Naive B cell (primary cell): ENCODE results near the gene DMGDH. TPM values are rescaled to one million over a fixed set of nuclear protein-coding genes. Genes with fewer than 3 reads are reported as not detected.

Experiments used
- ATAC-seq, 2 donors: fragments of 150-1000 bp; cut with Tn5 transposase; 2 replicates each; pipeline ENCODE4 v1.10.0; 2021; ENCODE audit warnings: low read depth in 2 of 2, mild to moderate bottlenecking in 2 of 2, moderate library complexity in 2 of 2
- DNase-seq: peaks from one replicate; pipeline ENCODE4 v3.0.0; 2022
- H3K27ac Mint-ChIP-seq, 6 donors: one replicate each; pipeline ENCODE4 v1.8.0; 2020 to 2022; ENCODE audit warnings: mild to moderate bottlenecking in 6 of 6, mixed read lengths in 6 of 6, moderate library complexity in 5 of 6, inconsistent platforms in 2 of 6
- H3K27me3 Mint-ChIP-seq, 3 donors: one replicate each; pipeline ENCODE4 v1.8.0; 2021 to 2022; ENCODE audit warnings: mixed read lengths in 3 of 3, mild to moderate bottlenecking in 1 of 3
- H3K36me3 Mint-ChIP-seq, 2 donors: one replicate each; pipeline ENCODE4 v1.8.0; 2020 to 2022; ENCODE audit warnings: mixed read lengths in 2 of 2, inconsistent platforms in 1 of 2, mild to moderate bottlenecking in 1 of 2
- H3K4me1 Mint-ChIP-seq, 3 donors: one replicate each; pipeline ENCODE4 v1.8.0; 2020 to 2022; ENCODE audit warnings: mixed read lengths in 3 of 3, inconsistent platforms in 1 of 3, mild to moderate bottlenecking in 1 of 3, moderate library complexity in 1 of 3
- H3K4me3 Mint-ChIP-seq, 8 donors: one replicate each; pipeline ENCODE4 v1.8.0; 2020 to 2022; ENCODE audit warnings: mild to moderate bottlenecking in 8 of 8, mixed read lengths in 8 of 8, moderate library complexity in 8 of 8, inconsistent platforms in 2 of 8
- H3K9me3 Mint-ChIP-seq, 7 donors: one replicate each; pipeline ENCODE4 v1.8.0; 2020 to 2022; ENCODE audit warnings: mixed read lengths in 7 of 7, mild to moderate bottlenecking in 5 of 7, inconsistent platforms in 2 of 7, moderate library complexity in 1 of 7
- polyA plus RNA-seq, 6 donors: library from polyadenylated mRNA; unstranded; fragments of 300-500 nt; fragmentation: Illumina TruSeq; gene quantifications; one replicate each; pipeline ENCODE4 v1.2.3, GENCODE V29; 2021; ENCODE audit warnings: low read depth in 6 of 6

The DMGDH gene
- polyA plus RNA-seq, 6 donors from 2014 or later: 0.20 to 2.4 TPM; not detected in 4

- Mint-ChIP-seq H3K9me3 (no peaks in the 10 kb centered on the region), H3K27ac (no peak overlapping the region), H3K36me3 (no peaks in the 10 kb centered on the region), H3K4me1 (peaks cover 9 to 24% (median 16%) of the 10 kb centered on the region in 3 donors), H3K4me3 (no peak overlapping the region), H3K27me3 (peaks cover 53 to 62% (median 57%) of the 10 kb centered on the region in 3 donors)
- ATAC-seq: no peak
- DNase-seq: no peak
Measured at GRCh38 chr5:79021753-79022152, 47.7 kb downstream of the DMGDH start.

GRCh38 chr5:79020861-79021561, 48.5 kb downstream of the DMGDH start:
- ATAC-seq (peak; percentile 56 to 63), DNase-seq (peak; percentile 20)
- Mint-ChIP-seq H3K36me3 (no peaks in the 10 kb centered on the region), H3K4me1 (peaks cover 9 to 24% (median 16%) of the 10 kb centered on the region in 3 donors), H3K9me3 (no peaks in the 10 kb centered on the region), H3K27me3 (peaks cover 51 to 61% (median 53%) of the 10 kb centered on the region in 3 donors), H3K27ac (no peak overlapping the region), H3K4me3 (no peak overlapping the region)

DNA sequence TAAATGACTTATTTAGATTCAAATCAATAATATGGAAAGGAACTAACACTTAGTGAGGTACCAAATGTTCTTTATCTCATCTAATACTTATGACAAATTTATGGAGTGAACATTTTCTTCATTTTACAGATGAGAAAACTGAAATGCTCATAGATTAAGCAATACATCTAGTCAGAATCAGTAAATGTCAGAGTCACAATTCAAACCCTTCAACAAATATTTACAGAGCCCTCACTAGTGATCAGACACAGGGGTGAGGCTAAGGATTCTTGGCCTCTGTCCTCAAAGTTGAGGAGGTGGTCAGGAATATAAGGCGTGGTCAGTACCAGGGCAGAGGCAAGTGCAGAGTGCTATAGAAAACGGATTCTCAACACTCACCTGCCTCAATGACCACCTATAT, 54.8 kb downstream of the DMGDH start:
- H3K4me3 Mint-ChIP-seq: no peak overlapping the region
- DNase-seq (no peak), ATAC-seq (no peak)
- peaks cover 6 to 12% of the 10 kb centered on the region in 2 donors for H3K36me3 Mint-ChIP-seq
- H3K4me1 Mint-ChIP-seq: no peaks in the 10 kb centered on the region
- no peak overlapping the region for H3K27ac Mint-ChIP-seq
- peaks cover 35 to 48% (median 38%) of the 10 kb centered on the region in 3 donors for H3K27me3 Mint-ChIP-seq
- H3K9me3 Mint-ChIP-seq: peaks cover 3 to 25% (median 18%) of the 10 kb centered on the region in 7 donors

DNA sequence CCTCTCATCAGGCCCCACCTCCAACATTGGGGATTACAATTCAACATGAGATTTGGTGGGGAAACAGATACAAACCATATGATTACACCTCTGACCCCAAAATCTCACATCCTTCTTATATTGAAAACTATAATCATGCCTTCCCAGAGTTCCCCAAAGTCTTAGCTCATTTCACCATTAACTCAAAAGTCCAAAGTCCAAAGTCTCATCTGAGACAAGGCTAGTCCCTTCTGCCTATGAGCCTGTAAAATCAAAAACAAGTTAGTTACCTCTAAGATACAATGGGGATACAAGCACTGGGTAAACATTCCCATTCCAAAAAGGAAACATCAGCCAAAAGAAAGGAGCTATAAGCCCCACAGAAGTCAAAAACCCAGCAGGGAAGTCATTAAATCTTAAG, 57.6 kb downstream of the DMGDH start:
- ATAC-seq (no peak), DNase-seq (no peak)
- peaks cover 6 to 12% of the 10 kb centered on the region in 2 donors for H3K36me3 Mint-ChIP-seq
- H3K4me3 Mint-ChIP-seq: no peak overlapping the region
- no peaks in the 10 kb centered on the region for H3K4me1 Mint-ChIP-seq
- H3K27ac Mint-ChIP-seq: no peak overlapping the region
- H3K27me3 Mint-ChIP-seq: peaks cover 18 to 46% (median 34%) of the 10 kb centered on the region in 3 donors
- H3K9me3 Mint-ChIP-seq: peaks cover 3 to 25% (median 18%) of the 10 kb centered on the region in 7 donors

- no peak overlapping the region for H3K27ac Mint-ChIP-seq
- H3K4me1 Mint-ChIP-seq: no peaks in the 10 kb centered on the region
- H3K9me3 Mint-ChIP-seq: peaks cover 3 to 25% (median 18%) of the 10 kb centered on the region in 7 donors
- no peak overlapping the region for H3K4me3 Mint-ChIP-seq
- no peak for DNase-seq
- H3K36me3 Mint-ChIP-seq: peaks cover 6 to 12% of the 10 kb centered on the region in 2 donors
- peaks cover 23 to 50% (median 34%) of the 10 kb centered on the region in 3 donors for H3K27me3 Mint-ChIP-seq
- no peak for ATAC-seq
Measured at GRCh38 chr5:79011219-79011836, 58.1 kb downstream of the DMGDH start.

DNA sequence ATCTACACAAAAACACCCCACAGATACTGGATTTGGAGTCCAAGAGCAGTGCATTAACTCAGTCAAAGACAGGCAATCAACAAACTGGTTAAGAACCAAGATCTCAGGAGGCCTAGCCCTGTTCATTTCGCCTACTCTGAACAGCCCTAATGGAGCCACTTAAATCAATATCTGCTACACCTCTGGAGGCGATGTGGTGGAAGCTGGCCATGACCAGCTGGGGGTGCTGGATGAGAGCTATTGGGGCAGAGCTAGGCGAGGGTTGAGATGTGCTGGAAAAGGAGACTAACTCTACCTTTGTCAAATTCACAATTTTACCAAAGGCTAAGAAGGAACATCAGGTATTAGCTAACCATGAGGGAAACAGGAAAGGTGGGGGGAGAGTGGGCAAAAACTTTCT, 61.1 kb downstream of the DMGDH start:
- Mint-ChIP-seq H3K27ac (peak overlapping the region in 1 of 6 donors; percentile 75), H3K27me3 (peaks cover 19 to 55% (median 29%) of the 10 kb centered on the region in 3 donors), H3K9me3 (peaks cover 3 to 17% (median 12%) of the 10 kb centered on the region in 7 donors), H3K4me1 (no peaks in the 10 kb centered on the region), H3K36me3 (peaks cover 6 to 9% of the 10 kb centered on the region in 2 donors), H3K4me3 (no peak overlapping the region)
- no peak for ATAC-seq
- no peak for DNase-seq

- ATAC-seq: no peak
- peaks cover 2 to 12% (median 8%) of the 10 kb centered on the region in 7 donors for H3K9me3 Mint-ChIP-seq
- H3K36me3 Mint-ChIP-seq: peaks cover under 1 to 4% of the 10 kb centered on the region in 2 donors
- H3K27ac Mint-ChIP-seq: no peak overlapping the region
- no peak overlapping the region for H3K4me3 Mint-ChIP-seq
- DNase-seq: no peak
- no peaks in the 10 kb centered on the region for H3K4me1 Mint-ChIP-seq
- H3K27me3 Mint-ChIP-seq: peaks cover 19 to 55% (median 28%) of the 10 kb centered on the region in 3 donors
Measured at GRCh38 chr5:79007872-79008271, 61.6 kb downstream of the DMGDH start.

GRCh38 chr5:79005936-79006631, 63.4 kb downstream of the DMGDH start:
- Mint-ChIP-seq H3K9me3 (peaks cover 0 to 2% (median 0%) of the 10 kb centered on the region in 7 donors), H3K4me1 (no peaks in the 10 kb centered on the region), H3K27me3 (peaks cover 17 to 58% (median 23%) of the 10 kb centered on the region in 3 donors), H3K36me3 (no peaks in the 10 kb centered on the region), H3K27ac (no peak overlapping the region), H3K4me3 (no peak overlapping the region)
- ATAC-seq (no peak), DNase-seq (no peak)

- ATAC-seq (no peak), DNase-seq (no peak)
- no peaks in the 10 kb centered on the region for H3K4me1 Mint-ChIP-seq
- H3K4me3 Mint-ChIP-seq: no peak overlapping the region
- H3K27ac Mint-ChIP-seq: no peak overlapping the region
- no peaks in the 10 kb centered on the region for H3K36me3 Mint-ChIP-seq
- no peaks in the 10 kb centered on the region for H3K9me3 Mint-ChIP-seq
- H3K27me3 Mint-ChIP-seq: peaks cover 17 to 63% (median 32%) of the 10 kb centered on the region in 3 donors
Measured at GRCh38 chr5:79005151-79005550, 64.3 kb downstream of the DMGDH start.

GRCh38 chr5:79002374-79002773, 67.1 kb downstream of the DMGDH start:
- ATAC-seq (no peak), DNase-seq (no peak)
- Mint-ChIP-seq H3K4me3 (no peak overlapping the region), H3K27me3 (peaks cover 27 to 64% (median 42%) of the 10 kb centered on the region in 3 donors), H3K9me3 (no peaks in the 10 kb centered on the region), H3K36me3 (no peaks in the 10 kb centered on the region), H3K4me1 (no peaks in the 10 kb centered on the region), H3K27ac (no peak overlapping the region)

- no peaks in the 10 kb centered on the region for H3K4me1 Mint-ChIP-seq
- ATAC-seq (no peak), DNase-seq (no peak)
- no peak overlapping the region for H3K27ac Mint-ChIP-seq
- H3K4me3 Mint-ChIP-seq: no peak overlapping the region
- H3K36me3 Mint-ChIP-seq: no peaks in the 10 kb centered on the region
- no peaks in the 10 kb centered on the region for H3K9me3 Mint-ChIP-seq
- H3K27me3 Mint-ChIP-seq: peaks cover 27 to 60% (median 38%) of the 10 kb centered on the region in 3 donors
Measured at GRCh38 chr5:79001471-79001870, 68.0 kb downstream of the DMGDH start.

DNA sequence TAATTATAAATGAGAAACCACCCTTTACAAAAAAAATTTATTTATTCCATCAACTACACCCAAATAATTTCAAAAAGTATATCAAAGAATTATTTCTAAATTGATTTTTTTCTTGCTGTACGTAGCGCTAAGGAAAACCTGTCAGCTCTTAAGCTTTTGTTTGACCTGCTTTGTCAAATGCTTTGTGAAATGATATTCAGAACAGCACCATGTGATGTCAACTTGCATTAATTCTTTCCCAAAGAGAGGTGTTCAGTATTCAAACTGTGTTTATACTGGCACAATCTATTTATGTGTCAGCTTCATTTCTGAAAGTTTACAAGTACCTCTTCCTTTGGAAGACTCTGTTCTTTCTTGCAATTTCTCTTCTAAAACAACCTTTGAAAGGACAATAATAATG, 72.4 kb downstream of the DMGDH start:
- ATAC-seq: no peak
- Mint-ChIP-seq H3K36me3 (peaks cover 0 to 6% of the 10 kb centered on the region in 2 donors), H3K27me3 (peaks cover 20 to 25% (median 21%) of the 10 kb centered on the region in 3 donors), H3K4me1 (no peaks in the 10 kb centered on the region), H3K27ac (no peak overlapping the region), H3K4me3 (no peak overlapping the region), H3K9me3 (peaks cover 0 to 8% (median 0%) of the 10 kb centered on the region in 7 donors)
- DNase-seq: no peak

DNA sequence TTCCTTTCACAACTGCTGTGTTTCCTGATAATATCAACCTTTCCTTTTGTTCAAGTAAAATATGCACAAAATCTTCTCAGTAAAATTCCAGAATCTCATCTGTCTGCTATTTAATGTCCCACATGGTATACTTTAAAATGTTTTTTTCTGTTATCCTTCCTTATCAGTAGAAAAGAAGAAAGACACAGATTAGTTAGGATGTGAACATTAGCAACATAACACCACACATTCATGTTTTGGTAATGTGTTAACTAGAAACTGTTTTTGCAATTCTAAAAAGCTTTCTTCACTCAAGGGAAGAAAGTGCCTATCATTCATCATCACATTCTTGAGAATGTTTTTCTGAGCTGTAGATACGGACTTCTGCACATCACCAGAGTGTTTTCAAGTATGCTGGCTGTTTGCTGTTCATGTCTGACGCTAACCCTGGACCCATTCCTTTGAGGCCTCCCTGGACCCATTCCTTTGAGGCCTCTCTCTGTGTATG, 73.9 kb downstream of the DMGDH start:
- Mint-ChIP-seq H3K4me3 (no peak overlapping the region), H3K27ac (no peak overlapping the region), H3K9me3 (peaks cover 0 to 8% (median 0%) of the 10 kb centered on the region in 7 donors), H3K4me1 (no peaks in the 10 kb centered on the region), H3K27me3 (peaks cover 9 to 20% (median 15%) of the 10 kb centered on the region in 3 donors), H3K36me3 (peaks cover 0 to 6% of the 10 kb centered on the region in 2 donors)
- no peak for ATAC-seq
- no peak for DNase-seq
